ENCODE results near the gene CGREF1. TPM values are rescaled to one million over a fixed set of nuclear protein-coding genes. Genes with fewer than 3 reads are reported as not detected.

CGREF1 gene
- total and polyA plus RNA-seq, 7 experiments from 2014 or later: 0.34 to 3.5 (median 0.52) TPM; not detected in 1

- Histone ChIP-seq H3K27ac (ENCODE audit: low read depth, low read length) (peak within 1 kb of the TSS; percentile 97), H3K9me3 (ENCODE audit: control insufficient read depth in 2 of 3, low read length in 3 of 3) (no peaks in the 10 kb centered on the region), H3K27me3 (ENCODE audit: control insufficient read depth in 2 of 2, insufficient read depth in 2 of 2, low read length in 2 of 2) (no peaks in the 10 kb centered on the region), H3K4me3 (ENCODE audit: low read length) (peak within 1 kb of the TSS; percentile 83), H3K36me3 (ENCODE audit: control insufficient read depth in 2 of 3, insufficient read depth in 3 of 3, low read length in 3 of 3) (peaks cover 0 to 38% (median 0%) of the 10 kb centered on the region in 3 experiments), H3K4me1 (ENCODE audit: control insufficient read depth in 2 of 2, insufficient read depth in 2 of 2, low read length in 2 of 2) (peaks cover 29 to 41% of the 10 kb centered on the region in 2 donors)
- Mint-ChIP-seq H3K4me1 (peaks cover 57 to 86% (median 76%) of the 10 kb centered on the region in 7 donors), H3K9me3 (no peaks in the 10 kb centered on the region), H3K4me3 (peak within 1 kb of the TSS; percentile 96 to 99 (median 97)), H3K27me3 (no peaks in the 10 kb centered on the region), H3K36me3 (peaks cover 0 to 16% (median 6%) of the 10 kb centered on the region in 5 donors), H3K27ac (peak within 1 kb of the TSS; percentile 93 to 98 (median 97))
- intact Hi-C loops (cut with micrococcal nuclease): loop anchor here (1.0 to 10.0 kb wide), 14 partner anchors 10 to 1683 kb away; partner anchors contain the start of genes AGBL5 (in 2 of the 2), CCDC121 (in 2 of the 2), EIF2B4 (in 2 of the 2) and GPN1 (in 2 of the 2)
- POLR2A ChIA-PET: interaction anchor here (0.6 to 11.3 kb wide), 16 partner anchors 11 to 395 kb away, joined by 3 to 216 read pairs (median 4); partner anchors contain the start of genes ABHD1, AGBL5, ATRAID and KHK
- peak; percentile 96 for ATAC-seq
- CTCF ChIA-PET: interaction anchor here (0.8 to 1.8 kb wide), 4 partner anchors 11 to 20 kb away, joined by 3 to 6 read pairs (median 4); partner anchors contain the start of gene AGBL5
- DNase-seq: peak; percentile 81 to 97 (median 87)
Observed at GRCh38 chr2:27071277-27071989, 47.5 kb downstream of the CGREF1 start, which contains the start of gene OST4. OST4 (minus strand) TSS chr2:27071654.

GRCh38 chr2:27070653-27071276, 48.2 kb downstream of the CGREF1 start:
- peak overlapping the region; percentile 83 for H3K4me3 ChIP-seq (ENCODE audit: low read length)
- H3K27me3 ChIP-seq (ENCODE audit: control insufficient read depth in 2 of 2, insufficient read depth in 2 of 2, low read length in 2 of 2): no peaks in the 10 kb centered on the region
- CTCF ChIA-PET: interaction anchor here (0.8 to 1.8 kb wide), 4 partner anchors 11 to 19 kb away, joined by 3 to 6 read pairs (median 4); partner anchors contain the start of gene AGBL5
- POLR2A ChIA-PET: interaction anchor here (0.6 to 11.3 kb wide), 15 partner anchors 10 to 395 kb away, joined by 3 to 216 read pairs (median 4); partner anchors contain the start of genes ABHD1, AGBL5, ATRAID and KHK
- H3K27me3 Mint-ChIP-seq: no peaks in the 10 kb centered on the region
- peaks cover 53 to 86% (median 77%) of the 10 kb centered on the region in 7 donors for H3K4me1 Mint-ChIP-seq
- peaks cover 0 to 20% (median 8%) of the 10 kb centered on the region in 5 donors for H3K36me3 Mint-ChIP-seq
- H3K9me3 Mint-ChIP-seq: peaks cover 0 to 1% (median 0%) of the 10 kb centered on the region in 11 donors
- DNase-seq: no peak
- H3K4me1 ChIP-seq (ENCODE audit: control insufficient read depth in 2 of 2, insufficient read depth in 2 of 2, low read length in 2 of 2): peaks cover 29 to 40% of the 10 kb centered on the region in 2 donors
- peak; percentile 9 for ATAC-seq
- no peaks in the 10 kb centered on the region for H3K9me3 ChIP-seq (ENCODE audit: control insufficient read depth in 2 of 3, low read length in 3 of 3)
- peaks cover 0 to 39% (median 0%) of the 10 kb centered on the region in 3 experiments for H3K36me3 ChIP-seq (ENCODE audit: control insufficient read depth in 2 of 3, insufficient read depth in 3 of 3, low read length in 3 of 3)
- H3K27ac ChIP-seq (ENCODE audit: low read depth, low read length): peak overlapping the region; percentile 97
- intact Hi-C loops (cut with micrococcal nuclease): loop anchor here (1.0 to 10.0 kb wide), 14 partner anchors 11 to 1684 kb away; partner anchors contain the start of genes AGBL5 (in 2 of the 2), CCDC121 (in 2 of the 2), EIF2B4 (in 2 of the 2) and GPN1 (in 2 of the 2)
- peak overlapping the region; percentile 96 to 99 (median 97) for H3K4me3 Mint-ChIP-seq
- peak overlapping the region; percentile 93 to 98 (median 97) for H3K27ac Mint-ChIP-seq

GRCh38 chr2:27069961-27070618, 48.8 kb downstream of the CGREF1 start:
- H3K9me3 ChIP-seq (ENCODE audit: control insufficient read depth in 2 of 3, low read length in 3 of 3): no peaks in the 10 kb centered on the region
- Mint-ChIP-seq H3K27me3 (no peaks in the 10 kb centered on the region), H3K4me1 (peaks cover 50 to 86% (median 76%) of the 10 kb centered on the region in 7 donors), H3K9me3 (peaks cover 0 to 1% (median 0%) of the 10 kb centered on the region in 11 donors), H3K27ac (peak overlapping the region; percentile 73 to 98 (median 96)), H3K4me3 (peak overlapping the region; percentile 96 to 99 (median 97)), H3K36me3 (peaks cover 6 to 25% (median 8%) of the 10 kb centered on the region in 5 donors)
- H3K36me3 ChIP-seq (ENCODE audit: control insufficient read depth in 2 of 3, insufficient read depth in 3 of 3, low read length in 3 of 3): peaks cover 0 to 42% (median 3%) of the 10 kb centered on the region in 3 experiments
- POLR2A ChIA-PET: interaction anchor here (1.2 to 11.3 kb wide), 7 partner anchors 10 to 142 kb away, joined by 4 to 216 read pairs (median 15); partner anchors contain the start of genes ABHD1, AGBL5, ATRAID and KHK
- H3K4me1 ChIP-seq (ENCODE audit: control insufficient read depth in 2 of 2, insufficient read depth in 2 of 2, low read length in 2 of 2): peaks cover 28 to 33% of the 10 kb centered on the region in 2 donors
- intact Hi-C loops (cut with micrococcal nuclease): loop anchor here (2.0 to 10.0 kb wide), 7 partner anchors 37 to 1685 kb away; partner anchors contain the start of genes CCDC121 (in 2 of the 2), GPN1 (in 2 of the 2), PPP1CB (in 2 of the 2) and ASXL2 (in 1 of the 2)
- H3K4me3 ChIP-seq (ENCODE audit: low read length): peak overlapping the region; percentile 83
- CTCF ChIA-PET: no interaction called here
- peak overlapping the region; percentile 97 for H3K27ac ChIP-seq (ENCODE audit: low read depth, low read length)
- no peaks in the 10 kb centered on the region for H3K27me3 ChIP-seq (ENCODE audit: control insufficient read depth in 2 of 2, insufficient read depth in 2 of 2, low read length in 2 of 2)
- DNase-seq: no peak
- no peak for ATAC-seq

- H3K4me3 Mint-ChIP-seq: peak overlapping the region; percentile 29 to 98 (median 96)
- Histone ChIP-seq H3K36me3 (ENCODE audit: control insufficient read depth in 2 of 3, insufficient read depth in 3 of 3, low read length in 3 of 3) (peaks cover 0 to 42% (median 5%) of the 10 kb centered on the region in 3 experiments), H3K27me3 (ENCODE audit: control insufficient read depth in 2 of 2, insufficient read depth in 2 of 2, low read length in 2 of 2) (no peaks in the 10 kb centered on the region), H3K9me3 (ENCODE audit: control insufficient read depth in 2 of 3, low read length in 3 of 3) (no peaks in the 10 kb centered on the region), H3K4me3 (ENCODE audit: low read length) (no peak overlapping the region), H3K4me1 (ENCODE audit: control insufficient read depth in 2 of 2, insufficient read depth in 2 of 2, low read length in 2 of 2) (peaks cover 21 to 26% of the 10 kb centered on the region in 2 donors), H3K27ac (ENCODE audit: low read depth, low read length) (peak overlapping the region; percentile 97)
- CTCF ChIA-PET: interaction anchor here (1.7 kb wide), 2 partner anchors 17 to 18 kb away, joined by 3 to 4 read pairs; partner anchors contain the start of genes AGBL5 and KHK
- DNase-seq (no peak), ATAC-seq (no peak)
- H3K27me3 Mint-ChIP-seq: no peaks in the 10 kb centered on the region
- POLR2A ChIA-PET: interaction anchor here (1.2 to 11.3 kb wide), 3 partner anchors 13 to 17 kb away, joined by 4 to 216 read pairs (median 12); partner anchors contain the start of gene AGBL5
- H3K4me1 Mint-ChIP-seq: peaks cover 44 to 79% (median 70%) of the 10 kb centered on the region in 7 donors
- H3K27ac Mint-ChIP-seq: peak overlapping the region in 8 of 9 donors; percentile 28 to 98 (median 76)
- peaks cover 6 to 27% (median 8%) of the 10 kb centered on the region in 5 donors for H3K36me3 Mint-ChIP-seq
- H3K9me3 Mint-ChIP-seq: peaks cover 0 to 1% (median 0%) of the 10 kb centered on the region in 11 donors
- intact Hi-C loops (cut with micrococcal nuclease): no loop called here
Observed at GRCh38 chr2:27069436-27069835, 49.5 kb downstream of the CGREF1 start.

GRCh38 chr2:27067385-27067784, 51.5 kb downstream of the CGREF1 start:
- POLR2A ChIA-PET: interaction anchor here (0.9 to 11.3 kb wide), 5 partner anchors 8 to 67 kb away, joined by 3 to 216 read pairs (median 6); partner anchors contain the start of genes AGBL5 and PREB

More at GRCh38 chr2:27067385-27067784, 51.5 kb downstream of the CGREF1 start:
- ATAC-seq: no peak
- no peak for DNase-seq
- intact Hi-C loops (cut with micrococcal nuclease): no loop called here
- Histone ChIP-seq H3K36me3 (ENCODE audit: control insufficient read depth in 2 of 3, insufficient read depth in 3 of 3, low read length in 3 of 3) (peaks cover 0 to 44% (median 5%) of the 10 kb centered on the region in 3 experiments), H3K27ac (ENCODE audit: low read depth, low read length) (no peak overlapping the region), H3K4me1 (ENCODE audit: control insufficient read depth in 2 of 2, insufficient read depth in 2 of 2, low read length in 2 of 2) (peaks cover 20 to 21% of the 10 kb centered on the region in 2 donors), H3K9me3 (ENCODE audit: control insufficient read depth in 2 of 3, low read length in 3 of 3) (no peaks in the 10 kb centered on the region), H3K27me3 (ENCODE audit: control insufficient read depth in 2 of 2, insufficient read depth in 2 of 2, low read length in 2 of 2) (no peaks in the 10 kb centered on the region), H3K4me3 (ENCODE audit: low read length) (no peak overlapping the region)
- Mint-ChIP-seq H3K4me3 (no peak overlapping the region), H3K4me1 (peaks cover 37 to 67% (median 60%) of the 10 kb centered on the region in 7 donors), H3K9me3 (peaks cover 0 to 1% (median 0%) of the 10 kb centered on the region in 11 donors), H3K36me3 (peaks cover 8 to 38% (median 12%) of the 10 kb centered on the region in 5 donors), H3K27me3 (no peaks in the 10 kb centered on the region), H3K27ac (peak overlapping the region in 3 of 9 donors; percentile 3 to 49 (median 12))
- CTCF ChIA-PET: interaction anchor here (1.3 kb wide), 1 partner anchor 19 kb away, joined by 5 read pairs; the partner anchor contains the start of gene KHK

All from naive thymus-derived CD4-positive, alpha-beta T cell (primary cell).